SK-N-SH treated with all-trans-retinoic acid at 6 μM for 48 hours (cell line): ENCODE measurements around the gene PRICKLE1.

ENCODE experiments used
- ATAC-seq: fragments of 200-7000 bp; cut with Tn5 transposase; 3 replicates; pipeline ENCODE4 v1.9.1; 2020; ENCODE audit warnings: mild to moderate bottlenecking, moderate library complexity
- ARNTL ChIP-seq: fragments of 450-650 bp; formaldehyde crosslinking; IDR thresholded peaks from 2 replicates; pipeline ENCODE4 v1.5.0; 2020; ENCODE audit warnings: low read depth, mild to moderate bottlenecking, moderate library complexity, borderline replicate concordance
- CSDC2 ChIP-seq: fragments of 250-450 bp; sonication (Bioruptor Pico); IDR thresholded peaks from 2 replicates; pipeline ENCODE4 v1.5.0; 2020; ENCODE audit warnings: mild to moderate bottlenecking, moderate library complexity
- ESRRG ChIP-seq: fragments of 250-450 bp; sonication (Bioruptor Pico); IDR thresholded peaks from 2 replicates; pipeline ENCODE4 v1.6.1; 2021; ENCODE audit warnings: mild to moderate bottlenecking
- GLIS3 ChIP-seq: fragments of 250-450 bp; sonication (Bioruptor Pico); IDR thresholded peaks from 2 replicates; pipeline ENCODE4 v1.5.0; 2020; ENCODE audit warnings: mild to moderate bottlenecking, moderate library complexity
- ISL1 ChIP-seq: fragments of 250-450 bp; sonication (Bioruptor Pico); IDR thresholded peaks from 2 replicates; pipeline ENCODE4 v2.1.2; 2022; ENCODE audit warnings: mild to moderate bottlenecking, moderate library complexity
- OSR1 ChIP-seq: fragments of 250-450 bp; sonication (Bioruptor Pico); IDR thresholded peaks from 2 replicates; pipeline ENCODE4 v1.8.0; 2022; ENCODE audit warnings: moderate library complexity, mild to moderate bottlenecking, inconsistent platforms
- PPARA ChIP-seq: fragments of 250-450 bp; sonication (Bioruptor Pico); IDR thresholded peaks from 2 replicates; pipeline ENCODE4 v1.5.0; 2020; ENCODE audit warnings: mild to moderate bottlenecking, borderline replicate concordance
- RARB ChIP-seq: fragments of 250-450 bp; sonication (Bioruptor Pico); IDR thresholded peaks from 2 replicates; pipeline ENCODE4 v1.8.0; 2021; ENCODE audit warnings: mild to moderate bottlenecking, moderate library complexity
- SNAI2 ChIP-seq: fragments of 250-450 bp; sonication (Bioruptor Pico); IDR thresholded peaks from 2 replicates; pipeline ENCODE4 v1.5.0; 2020; ENCODE audit warnings: mild to moderate bottlenecking, moderate library complexity
- TCF4 ChIP-seq: fragments of 250-450 bp; sonication (Bioruptor Pico); IDR thresholded peaks from 2 replicates; pipeline ENCODE4 v1.8.0; 2021; ENCODE audit warnings: mild to moderate bottlenecking, moderate library complexity, borderline replicate concordance
- TOX ChIP-seq: fragments of 250-450 bp; sonication (Bioruptor Pico); IDR thresholded peaks from 2 replicates; pipeline ENCODE4 v1.8.0; 2021; ENCODE audit warnings: mild to moderate bottlenecking, moderate library complexity, borderline replicate concordance
- ZFP3 ChIP-seq: fragments of 250-450 bp; sonication (Bioruptor Pico); IDR thresholded peaks from 2 replicates; pipeline ENCODE4 v1.5.0; 2020; ENCODE audit warnings: mild to moderate bottlenecking, moderate library complexity
- ZFP30 ChIP-seq: fragments of 450-650 bp; formaldehyde crosslinking; IDR thresholded peaks from 2 replicates; pipeline ENCODE4 v1.5.0; 2022; ENCODE audit warnings: mild to moderate bottlenecking, moderate library complexity
- ZNF565 ChIP-seq: fragments of 450-650 bp; formaldehyde crosslinking; conservative IDR thresholded peaks from 2 replicates; pipeline ENCODE4 v1.5.0; 2020; ENCODE audit warnings: low read depth, mild to moderate bottlenecking, moderate library complexity
- ZNF70 ChIP-seq: fragments of 450-650 bp; formaldehyde crosslinking; IDR thresholded peaks from 2 replicates; pipeline ENCODE4 v1.5.0; 2020; ENCODE audit warnings: mild to moderate bottlenecking, moderate library complexity
- ZNF8 ChIP-seq: fragments of 450-650 bp; formaldehyde crosslinking; IDR thresholded peaks from 2 replicates; pipeline ENCODE4 v1.5.0; 2020; ENCODE audit warnings: mild to moderate bottlenecking, moderate library complexity
- TF ChIP-seq, protein P1 (sequence below): fragments of 250-450 bp; sonication (Bioruptor Pico); IDR thresholded peaks from 2 replicates; pipeline ENCODE4 v1.5.1; 2020; ENCODE audit warnings: low read depth, mild to moderate bottlenecking, moderate library complexity
- TF ChIP-seq, protein P2 (sequence below): fragments of 250-450 bp; sonication (Bioruptor Pico); IDR thresholded peaks from 2 replicates; pipeline ENCODE4 v1.5.0; 2020; ENCODE audit warnings: mild to moderate bottlenecking, moderate library complexity
- TF ChIP-seq, protein P3 (sequence below): fragments of 250-450 bp; sonication (Bioruptor Pico); IDR thresholded peaks from 2 replicates; pipeline ENCODE4 v1.8.0; 2021; ENCODE audit warnings: low read depth, mild to moderate bottlenecking, moderate library complexity, borderline replicate concordance
- TF ChIP-seq, protein P4 (sequence below): fragments of 250-450 bp; sonication (Bioruptor Pico); IDR thresholded peaks from 2 replicates; pipeline ENCODE4 v1.8.0; 2020; ENCODE audit warnings: mild to moderate bottlenecking, moderate library complexity, borderline replicate concordance
- TF ChIP-seq, protein P5 (sequence below): fragments of 250-450 bp; sonication (Bioruptor Pico); IDR thresholded peaks from 2 replicates; pipeline ENCODE4 v1.5.1; 2021; ENCODE audit warnings: mild to moderate bottlenecking, moderate library complexity

Gene PRICKLE1

DNA sequence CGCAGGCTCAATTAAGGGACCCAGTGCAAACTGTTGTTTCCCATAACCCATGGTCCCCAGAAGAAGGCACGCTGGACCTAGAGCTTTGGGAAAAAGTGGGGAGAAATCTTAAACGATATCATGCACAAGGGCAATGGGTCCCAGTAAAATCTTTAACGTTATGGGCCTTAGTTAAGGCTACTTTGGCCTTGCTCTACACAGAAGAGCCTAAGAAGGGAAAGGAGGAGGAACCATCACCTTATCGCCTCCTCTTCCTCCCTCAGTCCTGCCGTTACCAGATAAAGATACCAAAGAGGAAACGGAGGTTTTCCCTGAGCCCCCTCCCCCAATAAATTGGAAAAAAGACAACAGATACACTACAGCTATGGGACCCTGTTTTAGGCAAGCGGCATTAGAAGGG lies 146.7 kb downstream of the PRICKLE1 start:
- ATAC-seq, result no peak
- no peak for TF ChIP-seq PPARA (CRISPR knock-in tag)
- TF ChIP-seq ZNF8 (CRISPR knock-in tag), result no peak
- no peak for TF ChIP-seq ZFP30 (CRISPR knock-in tag)
- no peak for TF ChIP-seq RARB (CRISPR knock-in tag)
- TF ChIP-seq CSDC2, result no peak
- no peak for TF ChIP-seq TOX (CRISPR knock-in tag)
- TF ChIP-seq ZNF565, result no peak
- TF ChIP-seq ESRRG (CRISPR knock-in tag), result no peak
- TF ChIP-seq, protein P1, sequence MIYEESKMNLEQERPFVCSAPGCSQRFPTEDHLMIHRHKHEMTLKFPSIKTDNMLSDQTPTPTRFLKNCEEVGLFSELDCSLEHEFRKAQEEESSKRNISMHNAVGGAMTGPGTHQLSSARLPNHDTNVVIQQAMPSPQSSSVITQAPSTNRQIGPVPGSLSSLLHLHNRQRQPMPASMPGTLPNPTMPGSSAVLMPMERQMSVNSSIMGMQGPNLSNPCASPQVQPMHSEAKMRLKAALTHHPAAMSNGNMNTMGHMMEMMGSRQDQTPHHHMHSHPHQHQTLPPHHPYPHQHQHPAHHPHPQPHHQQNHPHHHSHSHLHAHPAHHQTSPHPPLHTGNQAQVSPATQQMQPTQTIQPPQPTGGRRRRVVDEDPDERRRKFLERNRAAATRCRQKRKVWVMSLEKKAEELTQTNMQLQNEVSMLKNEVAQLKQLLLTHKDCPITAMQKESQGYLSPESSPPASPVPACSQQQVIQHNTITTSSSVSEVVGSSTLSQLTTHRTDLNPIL (CRISPR knock-in tag), result no peak
- TF ChIP-seq, protein P2, sequence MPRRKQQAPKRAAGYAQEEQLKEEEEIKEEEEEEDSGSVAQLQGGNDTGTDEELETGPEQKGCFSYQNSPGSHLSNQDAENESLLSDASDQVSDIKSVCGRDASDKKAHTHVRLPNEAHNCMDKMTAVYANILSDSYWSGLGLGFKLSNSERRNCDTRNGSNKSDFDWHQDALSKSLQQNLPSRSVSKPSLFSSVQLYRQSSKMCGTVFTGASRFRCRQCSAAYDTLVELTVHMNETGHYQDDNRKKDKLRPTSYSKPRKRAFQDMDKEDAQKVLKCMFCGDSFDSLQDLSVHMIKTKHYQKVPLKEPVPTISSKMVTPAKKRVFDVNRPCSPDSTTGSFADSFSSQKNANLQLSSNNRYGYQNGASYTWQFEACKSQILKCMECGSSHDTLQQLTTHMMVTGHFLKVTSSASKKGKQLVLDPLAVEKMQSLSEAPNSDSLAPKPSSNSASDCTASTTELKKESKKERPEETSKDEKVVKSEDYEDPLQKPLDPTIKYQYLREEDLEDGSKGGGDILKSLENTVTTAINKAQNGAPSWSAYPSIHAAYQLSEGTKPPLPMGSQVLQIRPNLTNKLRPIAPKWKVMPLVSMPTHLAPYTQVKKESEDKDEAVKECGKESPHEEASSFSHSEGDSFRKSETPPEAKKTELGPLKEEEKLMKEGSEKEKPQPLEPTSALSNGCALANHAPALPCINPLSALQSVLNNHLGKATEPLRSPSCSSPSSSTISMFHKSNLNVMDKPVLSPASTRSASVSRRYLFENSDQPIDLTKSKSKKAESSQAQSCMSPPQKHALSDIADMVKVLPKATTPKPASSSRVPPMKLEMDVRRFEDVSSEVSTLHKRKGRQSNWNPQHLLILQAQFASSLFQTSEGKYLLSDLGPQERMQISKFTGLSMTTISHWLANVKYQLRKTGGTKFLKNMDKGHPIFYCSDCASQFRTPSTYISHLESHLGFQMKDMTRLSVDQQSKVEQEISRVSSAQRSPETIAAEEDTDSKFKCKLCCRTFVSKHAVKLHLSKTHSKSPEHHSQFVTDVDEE (CRISPR knock-in tag), result no peak
- TF ChIP-seq, protein P3, sequence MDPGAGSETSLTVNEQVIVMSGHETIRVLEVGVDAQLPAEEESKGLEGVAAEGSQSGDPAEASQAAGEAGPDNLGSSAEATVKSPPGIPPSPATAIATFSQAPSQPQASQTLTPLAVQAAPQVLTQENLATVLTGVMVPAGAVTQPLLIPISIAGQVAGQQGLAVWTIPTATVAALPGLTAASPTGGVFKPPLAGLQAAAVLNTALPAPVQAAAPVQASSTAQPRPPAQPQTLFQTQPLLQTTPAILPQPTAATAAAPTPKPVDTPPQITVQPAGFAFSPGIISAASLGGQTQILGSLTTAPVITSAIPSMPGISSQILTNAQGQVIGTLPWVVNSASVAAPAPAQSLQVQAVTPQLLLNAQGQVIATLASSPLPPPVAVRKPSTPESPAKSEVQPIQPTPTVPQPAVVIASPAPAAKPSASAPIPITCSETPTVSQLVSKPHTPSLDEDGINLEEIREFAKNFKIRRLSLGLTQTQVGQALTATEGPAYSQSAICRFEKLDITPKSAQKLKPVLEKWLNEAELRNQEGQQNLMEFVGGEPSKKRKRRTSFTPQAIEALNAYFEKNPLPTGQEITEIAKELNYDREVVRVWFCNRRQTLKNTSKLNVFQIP (CRISPR knock-in tag), result no peak
- TF ChIP-seq ZNF70 (CRISPR knock-in tag), result no peak
- TF ChIP-seq TCF4 (CRISPR knock-in tag), result no peak
- no peak for TF ChIP-seq SNAI2 (CRISPR knock-in tag)
- no peak for TF ChIP-seq ARNTL (CRISPR knock-in tag)
- TF ChIP-seq, protein P4, sequence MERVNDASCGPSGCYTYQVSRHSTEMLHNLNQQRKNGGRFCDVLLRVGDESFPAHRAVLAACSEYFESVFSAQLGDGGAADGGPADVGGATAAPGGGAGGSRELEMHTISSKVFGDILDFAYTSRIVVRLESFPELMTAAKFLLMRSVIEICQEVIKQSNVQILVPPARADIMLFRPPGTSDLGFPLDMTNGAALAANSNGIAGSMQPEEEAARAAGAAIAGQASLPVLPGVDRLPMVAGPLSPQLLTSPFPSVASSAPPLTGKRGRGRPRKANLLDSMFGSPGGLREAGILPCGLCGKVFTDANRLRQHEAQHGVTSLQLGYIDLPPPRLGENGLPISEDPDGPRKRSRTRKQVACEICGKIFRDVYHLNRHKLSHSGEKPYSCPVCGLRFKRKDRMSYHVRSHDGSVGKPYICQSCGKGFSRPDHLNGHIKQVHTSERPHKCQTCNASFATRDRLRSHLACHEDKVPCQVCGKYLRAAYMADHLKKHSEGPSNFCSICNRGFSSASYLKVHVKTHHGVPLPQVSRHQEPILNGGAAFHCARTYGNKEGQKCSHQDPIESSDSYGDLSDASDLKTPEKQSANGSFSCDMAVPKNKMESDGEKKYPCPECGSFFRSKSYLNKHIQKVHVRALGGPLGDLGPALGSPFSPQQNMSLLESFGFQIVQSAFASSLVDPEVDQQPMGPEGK (CRISPR knock-in tag), result no peak
- TF ChIP-seq, protein P5, sequence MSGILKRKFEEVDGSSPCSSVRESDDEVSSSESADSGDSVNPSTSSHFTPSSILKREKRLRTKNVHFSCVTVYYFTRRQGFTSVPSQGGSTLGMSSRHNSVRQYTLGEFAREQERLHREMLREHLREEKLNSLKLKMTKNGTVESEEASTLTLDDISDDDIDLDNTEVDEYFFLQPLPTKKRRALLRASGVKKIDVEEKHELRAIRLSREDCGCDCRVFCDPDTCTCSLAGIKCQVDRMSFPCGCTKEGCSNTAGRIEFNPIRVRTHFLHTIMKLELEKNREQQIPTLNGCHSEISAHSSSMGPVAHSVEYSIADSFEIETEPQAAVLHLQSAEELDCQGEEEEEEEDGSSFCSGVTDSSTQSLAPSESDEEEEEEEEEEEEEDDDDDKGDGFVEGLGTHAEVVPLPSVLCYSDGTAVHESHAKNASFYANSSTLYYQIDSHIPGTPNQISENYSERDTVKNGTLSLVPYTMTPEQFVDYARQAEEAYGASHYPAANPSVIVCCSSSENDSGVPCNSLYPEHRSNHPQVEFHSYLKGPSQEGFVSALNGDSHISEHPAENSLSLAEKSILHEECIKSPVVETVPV (CRISPR knock-in tag), result no peak
- TF ChIP-seq OSR1, result no peak
- TF ChIP-seq ISL1 (CRISPR knock-in tag), result no peak
- TF ChIP-seq, all 23 proteins: peak for 0

DNA sequence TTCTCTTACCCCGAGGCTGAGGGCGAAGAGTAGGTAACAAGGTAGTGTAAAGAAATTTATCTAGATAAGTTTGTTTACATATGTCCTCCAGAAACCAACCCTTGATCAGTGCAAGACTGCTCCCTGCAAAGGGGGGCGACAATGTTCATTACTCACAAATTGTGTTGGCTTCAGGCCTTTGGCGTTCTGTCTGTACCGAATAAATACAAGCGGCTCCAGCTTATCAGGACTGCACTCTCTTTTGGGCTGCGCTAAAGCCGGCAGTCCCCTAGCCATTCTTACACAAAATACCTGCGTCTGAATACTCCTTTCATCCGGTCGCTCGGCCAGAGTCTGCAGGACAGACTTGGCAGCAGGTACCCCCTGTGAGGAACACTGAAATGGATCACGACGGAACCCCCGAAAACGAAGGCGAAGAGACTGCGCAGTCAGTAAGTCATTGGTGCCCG lies 147.2 kb downstream of the PRICKLE1 start:
- no peak for ATAC-seq
- TF ChIP-seq ESRRG (CRISPR knock-in tag), result no peak
- no peak for TF ChIP-seq SNAI2 (CRISPR knock-in tag)
- TF ChIP-seq, protein P5 (CRISPR knock-in tag), result no peak
- TF ChIP-seq ZNF8 (CRISPR knock-in tag), result no peak
- TF ChIP-seq ZFP30 (CRISPR knock-in tag), result no peak
- TF ChIP-seq TOX (CRISPR knock-in tag), result no peak
- TF ChIP-seq OSR1, result no peak
- no peak for TF ChIP-seq ZNF70 (CRISPR knock-in tag)
- no peak for TF ChIP-seq ARNTL (CRISPR knock-in tag)
- no peak for TF ChIP-seq RARB (CRISPR knock-in tag)
- TF ChIP-seq, protein P3 (CRISPR knock-in tag), result no peak
- no peak for TF ChIP-seq ZNF565
- TF ChIP-seq, protein P4 (CRISPR knock-in tag), result no peak
- TF ChIP-seq, protein P1 (CRISPR knock-in tag), result no peak
- TF ChIP-seq GLIS3 (CRISPR knock-in tag), result no peak
- no peak for TF ChIP-seq ZFP3 (CRISPR knock-in tag)
- no peak for TF ChIP-seq TCF4 (CRISPR knock-in tag)
- no peak for TF ChIP-seq CSDC2
